GM19372 (cell line): Measurements from ENCODE around the gene PLXND1.
A peak's percentile ranks its signal among the peaks of the same experiment; 100 is the strongest.
"Not testable (repeated sequence)": the region's sequence is repeated elsewhere in the genome, so short reads cannot be mapped to it uniquely, and the experiment has no call there.

Source experiments
- ATAC-seq: cut with Tn5 transposase; IDR thresholded peaks from one replicate; pipeline ENCODE4 v1.9.1; 2021; ENCODE audit warnings: mild to moderate bottlenecking, low read depth, moderate library complexity; ENCODE audit not compliant: unreplicated experiment

Gene PLXND1

GRCh38 chr3:129532261-129532660, 74.2 kb downstream of the PLXND1 start:
- no peak for ATAC-seq

- ATAC-seq = no peak
Observed at GRCh38 chr3:129531699-129532098, 74.8 kb downstream of the PLXND1 start.

GRCh38 chr3:129530821-129531220, 75.7 kb downstream of the PLXND1 start:
- ATAC-seq = no peak

GRCh38 chr3:129530251-129530791, 76.2 kb downstream of the PLXND1 start:
- ATAC-seq = no peak

- no peak for ATAC-seq
Observed at GRCh38 chr3:129529436-129530210, 76.9 kb downstream of the PLXND1 start.

GRCh38 chr3:129528589-129529100, 77.8 kb downstream of the PLXND1 start, which contains the start of gene RHO:
TSS of gene RHO (plus strand) at chr3:129528639. CDS start at chr3:129528734, 95 bp downstream.
- ATAC-seq = no peak

- ATAC-seq = no peak
Observed at GRCh38 chr3:129527262-129527661, 79.2 kb downstream of the PLXND1 start.

- ATAC-seq = peak; percentile 86
Observed at GRCh38 chr3:129526121-129526900, 80.2 kb downstream of the PLXND1 start.

GRCh38 chr3:129525341-129525968, 81.0 kb downstream of the PLXND1 start:
- ATAC-seq = no peak

GRCh38 chr3:129524081-129524480, 82.4 kb downstream of the PLXND1 start:
- no peak for ATAC-seq

- no peak for ATAC-seq
Observed at GRCh38 chr3:129522953-129523352, 83.5 kb downstream of the PLXND1 start.

GRCh38 chr3:129521611-129522010, 84.9 kb downstream of the PLXND1 start:
- ATAC-seq = no peak

GRCh38 chr3:129520960-129521359, 85.5 kb downstream of the PLXND1 start:
- ATAC-seq = no peak

GRCh38 chr3:129519896-129520715, 86.4 kb downstream of the PLXND1 start:
- no peak for ATAC-seq

- ATAC-seq = no peak
Observed at GRCh38 chr3:129519449-129519848, 87.0 kb downstream of the PLXND1 start.

- no peak for ATAC-seq
Observed at GRCh38 chr3:129518581-129518980, 87.9 kb downstream of the PLXND1 start.

- ATAC-seq = no peak
Observed at GRCh38 chr3:129518038-129518561, 88.4 kb downstream of the PLXND1 start.

GRCh38 chr3:129517516-129517915, 89.0 kb downstream of the PLXND1 start:
- ATAC-seq = no peak

GRCh38 chr3:129515821-129516432, 90.5 kb downstream of the PLXND1 start:
- not testable (repeated sequence) for ATAC-seq
